ENCODE measurements around the gene NDUFB10.

Gene NDUFB10

DNA sequence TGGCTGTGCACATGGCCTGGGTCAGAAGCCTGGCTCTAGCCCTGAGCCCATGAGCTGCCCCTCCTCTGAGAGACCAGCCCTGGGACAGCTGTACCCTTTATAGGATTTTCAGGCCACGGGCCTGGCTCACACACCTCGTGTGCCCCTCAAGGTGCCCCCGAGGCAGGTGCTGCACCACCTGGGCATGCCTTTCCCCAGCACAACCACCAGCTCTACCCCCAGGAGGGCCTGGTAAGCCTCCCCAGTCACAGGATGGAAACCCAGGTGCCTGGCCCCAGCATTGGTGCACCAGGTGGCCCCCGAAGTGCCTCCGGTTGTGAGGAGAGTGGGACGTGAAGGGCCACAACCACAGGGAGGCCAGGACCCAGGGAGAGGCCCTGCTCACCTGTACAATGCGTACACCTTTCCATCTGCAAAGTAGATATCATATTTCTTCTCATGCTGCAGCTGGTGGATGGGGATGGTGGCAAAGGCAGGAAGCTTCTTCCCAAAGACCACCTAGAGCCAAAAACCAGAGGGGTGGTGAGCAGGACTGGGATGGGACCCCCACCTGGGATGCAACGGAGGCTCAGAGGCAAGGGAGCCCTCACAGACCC, 44.0 kb downstream of the NDUFB10 start:
- TF ChIP-seq, protein P1, sequence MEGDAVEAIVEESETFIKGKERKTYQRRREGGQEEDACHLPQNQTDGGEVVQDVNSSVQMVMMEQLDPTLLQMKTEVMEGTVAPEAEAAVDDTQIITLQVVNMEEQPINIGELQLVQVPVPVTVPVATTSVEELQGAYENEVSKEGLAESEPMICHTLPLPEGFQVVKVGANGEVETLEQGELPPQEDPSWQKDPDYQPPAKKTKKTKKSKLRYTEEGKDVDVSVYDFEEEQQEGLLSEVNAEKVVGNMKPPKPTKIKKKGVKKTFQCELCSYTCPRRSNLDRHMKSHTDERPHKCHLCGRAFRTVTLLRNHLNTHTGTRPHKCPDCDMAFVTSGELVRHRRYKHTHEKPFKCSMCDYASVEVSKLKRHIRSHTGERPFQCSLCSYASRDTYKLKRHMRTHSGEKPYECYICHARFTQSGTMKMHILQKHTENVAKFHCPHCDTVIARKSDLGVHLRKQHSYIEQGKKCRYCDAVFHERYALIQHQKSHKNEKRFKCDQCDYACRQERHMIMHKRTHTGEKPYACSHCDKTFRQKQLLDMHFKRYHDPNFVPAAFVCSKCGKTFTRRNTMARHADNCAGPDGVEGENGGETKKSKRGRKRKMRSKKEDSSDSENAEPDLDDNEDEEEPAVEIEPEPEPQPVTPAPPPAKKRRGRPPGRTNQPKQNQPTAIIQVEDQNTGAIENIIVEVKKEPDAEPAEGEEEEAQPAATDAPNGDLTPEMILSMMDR (IDR thresholded peaks at IDR 0.05; ENCODE audit: insufficient read depth, low read depth, low read length, missing control alignments): no peak
- DNase-seq (ENCODE audit: low read depth): no peak
- H3K4me3 ChIP-seq (ENCODE audit: low read length): no peak overlapping the region

DNA sequence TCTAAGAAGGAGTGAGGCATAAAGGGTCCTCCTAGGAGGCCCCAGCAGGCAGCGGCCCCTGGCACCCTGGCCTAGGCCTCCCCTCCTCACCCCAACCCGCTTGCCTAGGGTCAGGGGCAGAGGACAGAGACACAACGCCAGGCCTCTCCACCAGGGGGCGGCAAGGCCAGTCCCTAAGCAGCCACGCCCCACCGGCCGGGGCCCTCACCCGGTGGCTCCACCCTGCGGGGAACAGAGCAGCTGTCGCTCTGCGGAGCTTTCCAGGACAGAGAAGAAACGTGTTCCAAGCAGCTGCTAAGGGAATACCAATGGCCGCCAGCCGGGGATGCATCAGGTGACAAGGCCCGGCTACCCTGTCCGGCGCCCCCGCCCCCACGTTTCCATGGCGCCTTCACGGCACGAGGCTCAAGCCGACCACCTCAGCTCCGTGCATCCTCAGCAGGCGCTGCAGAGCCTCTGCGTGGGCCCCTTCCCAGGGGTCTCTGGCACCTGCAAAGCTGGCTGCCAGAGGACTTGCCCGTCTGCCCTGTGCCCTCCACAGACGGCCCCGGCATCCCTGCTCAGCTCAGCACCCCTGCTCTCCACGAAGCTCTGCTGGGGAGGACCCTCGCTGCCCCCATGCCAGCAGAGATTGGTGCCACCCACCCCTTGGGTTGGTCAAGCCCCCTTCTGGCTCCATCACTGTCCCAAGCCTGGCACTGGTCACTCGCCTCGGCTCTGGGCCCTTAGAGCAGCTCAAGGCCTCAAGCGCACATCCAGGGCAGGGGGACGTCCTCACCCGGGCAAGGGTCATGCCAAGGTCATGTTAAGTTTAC, 44.7 kb downstream of the NDUFB10 start:
- no peak overlapping the region for H3K4me3 ChIP-seq (ENCODE audit: low read length)
- TF ChIP-seq, protein P1 (IDR thresholded peaks at IDR 0.05; ENCODE audit: insufficient read depth, low read depth, low read length, missing control alignments): peak; percentile 88
- peak; percentile 86 for DNase-seq (ENCODE audit: low read depth)

GRCh38 chr16:2004795-2005517, 45.6 kb downstream of the NDUFB10 start:
- no peak for DNase-seq (ENCODE audit: low read depth)
- TF ChIP-seq, protein P1 (IDR thresholded peaks at IDR 0.05; ENCODE audit: insufficient read depth, low read depth, low read length, missing control alignments): no peak
- no peak overlapping the region for H3K4me3 ChIP-seq (ENCODE audit: low read length)

DNA sequence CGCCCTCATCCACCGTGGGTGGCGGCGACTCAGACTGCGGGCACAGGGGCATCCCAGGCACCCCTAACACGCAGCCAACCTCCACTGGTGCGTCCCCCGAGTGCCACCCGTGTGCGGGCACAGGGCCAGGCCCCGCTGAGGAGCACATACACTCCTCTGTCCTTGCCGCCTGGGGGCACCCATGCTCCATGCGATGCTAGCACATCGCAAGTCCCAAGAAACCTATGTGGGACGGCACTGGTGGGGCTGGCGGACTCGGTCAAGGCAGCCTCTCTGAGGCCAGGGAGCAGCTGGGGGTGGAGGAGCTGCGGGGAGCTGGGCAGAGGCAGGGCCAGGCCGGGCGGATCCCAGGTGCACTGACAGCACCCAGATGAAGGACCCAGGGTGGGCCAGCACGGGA, 46.3 kb downstream of the NDUFB10 start:
- H3K4me3 ChIP-seq (ENCODE audit: low read length): no peak overlapping the region
- DNase-seq (ENCODE audit: low read depth): no peak
- TF ChIP-seq, protein P1 (IDR thresholded peaks at IDR 0.05; ENCODE audit: insufficient read depth, low read depth, low read length, missing control alignments): no peak

DNA sequence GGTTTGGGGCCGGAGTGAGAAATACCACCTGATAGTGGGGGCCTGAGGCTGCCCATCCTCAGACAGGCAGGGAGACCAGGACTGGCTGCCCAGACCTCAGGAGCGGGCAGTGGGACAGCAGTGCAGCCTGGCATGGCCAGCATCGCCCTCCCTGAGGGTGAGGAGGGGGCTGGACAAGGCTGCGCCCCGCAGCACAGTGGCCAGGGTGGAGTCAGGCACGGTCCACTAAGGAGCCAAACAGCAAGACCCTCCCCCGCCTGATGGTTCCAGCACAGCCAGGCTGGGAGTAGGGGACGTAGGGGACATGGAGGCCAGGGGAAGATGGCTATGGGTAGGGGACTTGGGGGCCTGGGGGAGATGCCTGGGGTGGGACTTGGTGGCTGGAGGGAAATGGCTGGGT, 47.0 kb downstream of the NDUFB10 start:
- no peak overlapping the region for H3K4me3 ChIP-seq (ENCODE audit: low read length)
- no peak for DNase-seq (ENCODE audit: low read depth)
- TF ChIP-seq, protein P1 (IDR thresholded peaks at IDR 0.05; ENCODE audit: insufficient read depth, low read depth, low read length, missing control alignments): no peak

DNA sequence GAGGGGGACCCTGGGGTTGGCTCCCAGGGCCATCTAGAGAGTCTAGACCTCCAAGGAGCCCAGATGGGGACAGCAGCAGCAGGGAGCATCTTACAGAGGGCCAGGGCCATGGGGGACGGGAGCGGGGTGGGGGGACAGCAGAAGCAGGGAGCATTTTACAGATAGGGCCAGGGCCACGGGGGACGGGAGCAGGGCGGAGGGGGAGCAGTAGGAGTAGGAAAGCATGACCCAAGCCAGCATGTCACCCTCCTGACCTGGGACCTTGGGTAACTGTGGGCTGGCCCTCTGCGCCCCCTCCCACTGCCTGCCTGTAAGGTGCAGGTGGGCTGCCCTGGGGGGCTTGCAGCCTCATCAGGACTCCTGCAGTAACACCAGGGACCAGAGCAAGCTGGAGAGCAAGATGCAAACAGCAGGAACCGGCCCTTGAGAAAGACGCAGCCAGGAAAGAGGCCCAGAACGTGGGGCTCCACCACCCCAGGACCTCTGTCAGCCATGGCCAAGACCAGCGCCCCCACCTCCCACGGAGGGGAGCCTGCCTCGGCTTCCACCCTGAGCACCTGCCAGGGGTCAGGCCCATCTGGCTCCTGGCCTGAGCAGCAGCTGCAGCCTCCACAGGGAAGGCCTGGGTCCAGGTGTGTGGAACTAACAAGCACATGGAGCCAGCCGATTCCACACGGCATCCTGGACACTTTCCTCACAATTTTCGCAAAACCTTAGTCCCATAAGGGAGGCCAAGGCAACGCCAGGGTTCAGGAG, 47.9 kb downstream of the NDUFB10 start:
- TF ChIP-seq, protein P1 (IDR thresholded peaks at IDR 0.05; ENCODE audit: insufficient read depth, low read depth, low read length, missing control alignments): no peak
- no peak for DNase-seq (ENCODE audit: low read depth)
- peak overlapping the region; percentile 85 for H3K4me3 ChIP-seq (ENCODE audit: low read length)
